Neural progenitor cell (in vitro differentiated cells): Measurements from ENCODE around the gene FAM163B. TPM values are rescaled to one million over a fixed set of nuclear protein-coding genes. Genes with fewer than 3 reads are reported as not detected.

Source experiments
- DNase-seq: peaks from one replicate; pipeline ENCODE4 v3.0.0-alpha.2; 2016; ENCODE audit warnings: low spot score
- H2AFZ ChIP-seq: fragments of 200-600 bp; sonication (generic); replicated peaks from 2 replicates; pipeline ENCODE4 v1.6.1; 2016; ENCODE audit warnings: antibody characterized with exemption
- H3F3A ChIP-seq: fragments of 200-600 bp; sonication (generic); 2 replicates; pipeline ENCODE4 v1.6.1; 2016; ENCODE audit warnings: antibody characterized with exemption, low read depth
- H3K27ac ChIP-seq: fragments of 200-600 bp; sonication (generic); 2 replicates; pipeline ENCODE4 v1.5.1; 2016; ENCODE audit warnings: mild to moderate bottlenecking
- H3K27me3 ChIP-seq: fragments of 200-600 bp; sonication (generic); 2 replicates; pipeline ENCODE4 v1.6.1; 2016; ENCODE audit warnings: mild to moderate bottlenecking, moderate library complexity
- H3K36me3 ChIP-seq: fragments of 200-600 bp; sonication (generic); 2 replicates; pipeline ENCODE4 v1.5.1; 2016
- H3K4me1 ChIP-seq: fragments of 200-600 bp; sonication (generic); 2 replicates; pipeline ENCODE4 v1.6.1; 2016; ENCODE audit warnings: mixed run types
- H3K4me2 ChIP-seq: fragments of 200-600 bp; sonication (generic); 2 replicates; pipeline ENCODE4 v1.6.1; 2016
- H3K4me3 ChIP-seq: fragments of 200-600 bp; sonication (generic); 2 replicates; pipeline ENCODE4 v1.5.1; 2016
- H3K79me2 ChIP-seq: fragments of 200-600 bp; sonication (generic); 2 replicates; pipeline ENCODE4 v1.6.1; 2016; ENCODE audit warnings: low read depth
- H3K9ac ChIP-seq: fragments of 200-600 bp; sonication (generic); 2 replicates; pipeline ENCODE4 v1.6.1; 2016
- H3K9me3 ChIP-seq: fragments of 200-600 bp; sonication (generic); 2 replicates; pipeline ENCODE4 v1.5.1; 2016; ENCODE audit warnings: low read depth
- H4K20me1 ChIP-seq: fragments of 200-600 bp; sonication (generic); 2 replicates; pipeline ENCODE4 v1.6.1; 2016; ENCODE audit warnings: low read depth
- H3K27ac Mint-ChIP-seq: 3 replicates; pipeline ENCODE4 v1.8.0; 2021; ENCODE audit warnings: mixed read lengths
- H3K27me3 Mint-ChIP-seq: 2 replicates; pipeline ENCODE4 v1.8.0; 2022; ENCODE audit warnings: low read depth, mild to moderate bottlenecking, inconsistent platforms, moderate library complexity, mixed read lengths; ENCODE audit not compliant: insufficient read depth
- H3K36me3 Mint-ChIP-seq: 3 replicates; pipeline ENCODE4 v1.8.0; 2021; ENCODE audit warnings: mixed read lengths
- H3K4me1 Mint-ChIP-seq: 3 replicates; pipeline ENCODE4 v1.8.0; 2021; ENCODE audit warnings: mixed read lengths
- H3K4me3 Mint-ChIP-seq: 3 replicates; pipeline ENCODE4 v1.8.0; 2021; ENCODE audit warnings: mild to moderate bottlenecking, moderate library complexity, mixed read lengths
- H3K9me3 Mint-ChIP-seq: 3 replicates; pipeline ENCODE4 v1.8.0; 2020; ENCODE audit warnings: mixed read lengths
- EZH2 ChIP-seq: fragments of 200-600 bp; sonication (generic); IDR thresholded peaks from 2 replicates; pipeline ENCODE4 v1.6.1; 2017; ENCODE audit warnings: antibody characterized with exemption, mild to moderate bottlenecking, moderate library complexity
- EZH2phosphoT487 ChIP-seq: fragments of 200-600 bp; sonication (generic); IDR thresholded peaks from 2 replicates; pipeline ENCODE4 v1.6.1; 2017; ENCODE audit warnings: antibody characterized with exemption
- total RNA-seq: library from RNA; depleted of rRNA; stranded (reverse); fragments of >200 nt; gene quantifications from 2 replicates; pipeline ENCODE4 v1.2.3, GENCODE V29; 2015; ENCODE audit warnings: low replicate concordance
- TF ChIP-seq, protein P1 (sequence below): fragments of 200-600 bp; sonication (generic); IDR thresholded peaks from 2 replicates; pipeline ENCODE4 v1.5.1; 2017; ENCODE audit warnings: antibody characterized with exemption, mild to moderate bottlenecking

The FAM163B gene
- total RNA-seq, 1 donor from 2014 or later, result not detected

DNA sequence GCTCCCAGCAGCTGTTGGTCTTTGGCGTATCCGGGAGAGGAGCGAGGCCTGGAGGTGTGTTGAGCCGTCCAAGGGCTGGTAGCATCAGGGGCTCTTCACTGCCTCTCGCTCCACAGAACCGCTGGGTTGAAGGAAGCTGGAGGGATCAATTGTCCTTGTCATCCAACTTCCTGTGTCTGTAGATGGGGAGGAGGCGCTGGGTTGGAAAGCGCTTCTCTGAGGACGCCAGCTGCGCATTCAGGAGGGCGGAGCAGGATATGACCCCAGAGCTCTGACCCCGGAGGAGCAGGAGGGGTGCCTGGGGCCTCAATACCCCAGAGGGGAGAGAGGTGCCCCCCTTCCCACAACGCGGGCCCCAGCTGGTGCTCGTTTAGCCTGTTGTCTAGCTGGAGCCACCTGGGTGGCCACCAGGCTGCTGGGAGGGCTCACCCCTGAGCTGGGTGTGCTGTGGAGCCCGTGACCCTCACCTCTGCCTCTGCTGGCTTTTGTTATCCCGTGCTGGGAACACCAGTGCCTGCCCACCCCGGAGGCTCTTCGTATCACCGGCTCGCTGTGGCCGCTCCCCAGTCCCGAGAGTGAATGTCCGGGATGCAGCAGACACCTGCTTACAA lies 25.0 kb upstream of the FAM163B start:
- no peak overlapping the region for H3K9ac ChIP-seq
- DNase-seq, result peak; percentile 59
- no peaks in the 10 kb centered on the region for H4K20me1 ChIP-seq
- Mint-ChIP-seq H3K36me3 (no peaks in the 10 kb centered on the region), H3K4me1 (peaks cover 40% of the 10 kb centered on the region), H3K27me3 (peaks cover 12% of the 10 kb centered on the region), H3K9me3 (no peaks in the 10 kb centered on the region), H3K4me3 (no peak overlapping the region), H3K27ac (peak overlapping the region; percentile 87)
- peak overlapping the region; percentile 28 for H3K4me2 ChIP-seq
- no peaks in the 10 kb centered on the region for H3K36me3 ChIP-seq
- H2AFZ ChIP-seq, result no peak overlapping the region
- no peaks in the 10 kb centered on the region for H3K9me3 ChIP-seq
- no peak overlapping the region for H3K27ac ChIP-seq
- no peaks in the 10 kb centered on the region for H3K27me3 ChIP-seq
- TF ChIP-seq, protein P1, sequence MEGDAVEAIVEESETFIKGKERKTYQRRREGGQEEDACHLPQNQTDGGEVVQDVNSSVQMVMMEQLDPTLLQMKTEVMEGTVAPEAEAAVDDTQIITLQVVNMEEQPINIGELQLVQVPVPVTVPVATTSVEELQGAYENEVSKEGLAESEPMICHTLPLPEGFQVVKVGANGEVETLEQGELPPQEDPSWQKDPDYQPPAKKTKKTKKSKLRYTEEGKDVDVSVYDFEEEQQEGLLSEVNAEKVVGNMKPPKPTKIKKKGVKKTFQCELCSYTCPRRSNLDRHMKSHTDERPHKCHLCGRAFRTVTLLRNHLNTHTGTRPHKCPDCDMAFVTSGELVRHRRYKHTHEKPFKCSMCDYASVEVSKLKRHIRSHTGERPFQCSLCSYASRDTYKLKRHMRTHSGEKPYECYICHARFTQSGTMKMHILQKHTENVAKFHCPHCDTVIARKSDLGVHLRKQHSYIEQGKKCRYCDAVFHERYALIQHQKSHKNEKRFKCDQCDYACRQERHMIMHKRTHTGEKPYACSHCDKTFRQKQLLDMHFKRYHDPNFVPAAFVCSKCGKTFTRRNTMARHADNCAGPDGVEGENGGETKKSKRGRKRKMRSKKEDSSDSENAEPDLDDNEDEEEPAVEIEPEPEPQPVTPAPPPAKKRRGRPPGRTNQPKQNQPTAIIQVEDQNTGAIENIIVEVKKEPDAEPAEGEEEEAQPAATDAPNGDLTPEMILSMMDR, result no peak
- TF ChIP-seq EZH2 (no peak), EZH2phosphoT487 (no peak)
- H3K4me3 ChIP-seq, result no peak overlapping the region
- peaks cover 4% of the 10 kb centered on the region for H3F3A ChIP-seq
- no peaks in the 10 kb centered on the region for H3K79me2 ChIP-seq
- peaks cover 34% of the 10 kb centered on the region for H3K4me1 ChIP-seq

DNA sequence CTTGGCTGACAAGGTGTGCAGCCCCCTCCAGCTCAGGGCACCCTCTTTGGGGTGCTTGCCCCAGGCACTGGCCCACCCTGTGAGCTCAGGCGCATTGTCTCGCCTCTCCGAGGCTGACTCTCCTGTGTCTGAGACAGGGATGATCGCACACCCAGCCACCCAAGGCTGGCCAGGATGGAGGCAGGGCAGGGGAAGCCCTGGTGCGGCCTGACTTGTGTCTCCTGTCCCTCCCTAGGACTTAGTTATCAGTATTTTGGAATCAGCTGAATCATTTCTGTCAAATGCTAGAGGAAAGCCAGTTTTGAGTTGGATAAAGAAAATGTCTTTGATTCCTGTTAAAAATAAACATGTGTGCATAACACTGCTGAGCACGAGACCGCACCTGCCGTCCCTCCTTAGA lies 24.5 kb upstream of the FAM163B start:
- no peak for DNase-seq
- Mint-ChIP-seq H3K36me3 (no peaks in the 10 kb centered on the region), H3K27ac (peak overlapping the region; percentile 87), H3K27me3 (peaks cover 12% of the 10 kb centered on the region), H3K4me3 (peak overlapping the region; percentile 53), H3K9me3 (no peaks in the 10 kb centered on the region), H3K4me1 (peaks cover 39% of the 10 kb centered on the region)
- H4K20me1 ChIP-seq, result no peaks in the 10 kb centered on the region
- no peak overlapping the region for H3K27ac ChIP-seq
- no peaks in the 10 kb centered on the region for H3K9me3 ChIP-seq
- peaks cover 33% of the 10 kb centered on the region for H3K4me1 ChIP-seq
- peaks cover 4% of the 10 kb centered on the region for H3F3A ChIP-seq
- peak overlapping the region; percentile 28 for H3K4me2 ChIP-seq
- H3K79me2 ChIP-seq, result no peaks in the 10 kb centered on the region
- H3K27me3 ChIP-seq, result no peaks in the 10 kb centered on the region
- no peak overlapping the region for H2AFZ ChIP-seq
- H3K36me3 ChIP-seq, result no peaks in the 10 kb centered on the region
- TF ChIP-seq EZH2 (no peak), EZH2phosphoT487 (no peak)
- TF ChIP-seq, protein P1, result no peak
- no peak overlapping the region for H3K9ac ChIP-seq
- H3K4me3 ChIP-seq, result no peak overlapping the region

DNA sequence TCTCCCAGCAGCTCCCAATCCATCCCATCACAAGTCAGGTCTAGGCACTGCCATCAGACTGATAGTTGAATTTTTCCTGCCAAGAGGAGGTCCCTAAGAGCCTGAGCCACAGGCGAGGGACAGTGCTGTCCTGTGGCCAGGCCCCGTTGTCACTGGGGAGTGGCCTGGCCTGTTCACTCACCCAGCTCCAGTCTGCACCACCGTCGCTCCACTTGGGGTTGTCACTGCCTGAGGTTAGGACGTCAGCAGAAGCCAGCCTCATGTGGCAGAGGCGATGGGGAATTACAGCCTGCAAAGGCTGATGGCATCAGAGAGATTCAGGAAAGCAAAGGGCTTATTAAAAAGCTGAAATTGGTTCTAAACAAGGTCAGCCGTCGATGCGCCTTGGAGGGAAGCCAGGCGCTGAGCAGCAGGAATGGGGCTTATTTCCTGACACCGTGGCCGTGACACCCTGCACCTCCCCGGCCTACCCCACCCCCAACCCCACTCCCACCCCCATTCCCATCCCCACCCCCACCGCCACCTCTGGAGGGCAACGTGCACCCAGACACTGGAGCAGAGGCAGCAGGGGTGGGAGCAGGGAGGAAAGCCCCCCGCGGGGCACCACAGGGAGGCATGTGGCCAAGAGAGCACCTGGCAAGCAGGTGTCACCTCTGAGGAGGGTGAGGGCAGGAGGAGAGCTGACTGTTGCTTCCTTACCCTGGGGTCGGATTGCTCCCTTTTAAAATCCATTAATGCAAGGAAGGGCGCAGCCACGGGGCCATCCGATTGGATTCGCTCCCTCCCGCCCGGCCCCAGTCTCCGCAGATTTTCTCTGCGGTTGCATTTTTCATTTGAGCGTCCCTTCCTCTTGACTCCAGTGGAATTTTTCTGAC lies 23.9 kb upstream of the FAM163B start:
- Histone ChIP-seq H3K27me3 (no peaks in the 10 kb centered on the region), H3K79me2 (no peaks in the 10 kb centered on the region), H3K9me3 (no peaks in the 10 kb centered on the region), H4K20me1 (no peaks in the 10 kb centered on the region), H3F3A (peaks cover 4% of the 10 kb centered on the region), H3K4me3 (no peak overlapping the region), H3K4me2 (peak overlapping the region; percentile 28), H3K27ac (no peak overlapping the region), H2AFZ (no peak overlapping the region), H3K36me3 (no peaks in the 10 kb centered on the region), H3K4me1 (peaks cover 30% of the 10 kb centered on the region), H3K9ac (no peak overlapping the region)
- peak overlapping the region; percentile 87 for H3K27ac Mint-ChIP-seq
- H3K4me1 Mint-ChIP-seq, result peaks cover 33% of the 10 kb centered on the region
- H3K4me3 Mint-ChIP-seq, result peak overlapping the region; percentile 58
- no peaks in the 10 kb centered on the region for H3K36me3 Mint-ChIP-seq
- DNase-seq, result no peak
- no peaks in the 10 kb centered on the region for H3K9me3 Mint-ChIP-seq
- TF ChIP-seq EZH2phosphoT487 (no peak), EZH2 (no peak)
- TF ChIP-seq, protein P1, result no peak
- H3K27me3 Mint-ChIP-seq, result peaks cover 10% of the 10 kb centered on the region
